ENCODE data around the gene ADISSP. TPM values are rescaled to one million over a fixed set of nuclear protein-coding genes. Genes with fewer than 3 reads are reported as not detected.

ADISSP gene
- 2.9 and 14.4 TPM in 2 replicates for total RNA-seq (2011; cell fraction: chromatin; rRNA removed; ENCODE audit: low replicate concordance)
- 19.0 and 21.1 TPM in 2 replicates for total RNA-seq (2011; cell fraction: nucleolus; rRNA removed)
- total RNA-seq (2011; cell fraction: nucleoplasm; rRNA removed), result 11.5 and 13.1 TPM in 2 replicates
- 65.7 and 101 TPM in 2 replicates for total RNA-seq (2014; rRNA removed)
- total RNA-seq (2014; rRNA removed; fragmentation: Illumina TruSeq; extraction: Trizol), result 12.2 and 16.3 TPM in 2 replicates
- 34.5 and 35.8 TPM in 2 replicates for total RNA-seq (2015; rRNA removed; fragmentation: Illumina TruSeq; extraction: Trizol)
- 70.6 and 79.9 TPM in 2 replicates for total RNA-seq (2021)
- polyA plus RNA-seq (2011; rRNA removed), result 22.8 and 42.8 TPM in 2 replicates
- 58.3 and 121 TPM in 2 replicates for polyA plus RNA-seq (2011; cell fraction: cytosol; rRNA removed)
- polyA plus RNA-seq (2011; cell fraction: nucleus; rRNA removed), result 36.6 TPM in 2 replicates
- polyA plus RNA-seq (2012), result 27.7 and 47.5 TPM in 2 replicates
- 23.4 and 63.9 TPM in 2 replicates for polyA plus RNA-seq (2014; fragmentation: Illumina TruSeq; extraction: Trizol)
- 1 to 10 TPM; 1.4 to 4.9 TPM for polyA plus RNA-seq (2014; fragmentation: Nextera tagmentation; extraction: Ambion mirVana)
- 37.2 and 53.4 TPM in 2 replicates for polyA plus RNA-seq (2014; rRNA removed)
- polyA minus RNA-seq (2011; rRNA and poly(A)+ RNA removed), result 11.5 and 16.8 TPM in 2 replicates
- polyA minus RNA-seq (2011; cell fraction: cytosol; rRNA and poly(A)+ RNA removed), result 37.8 and 38.8 TPM in 2 replicates
- polyA minus RNA-seq (2011; cell fraction: nucleus; rRNA and poly(A)+ RNA removed), result 6.7 and 13.6 TPM in 2 replicates
- percentile 61 among the genes with signal in this experiment for Bru-seq, nascent RNA
- percentile 54 among the genes with signal in this experiment for BruChase-seq, experiment 1, labeled RNA remaining after a 2-hour chase
- BruChase-seq, experiment 2, labeled RNA remaining after a 6-hour chase, result percentile 51 among the genes with signal in this experiment
- long read RNA-seq, experiment 1, transcript C20orf27-202 (6 exons, 1,886 nt), result major isoform, 120 of 200 reads
- long read RNA-seq, experiment 1, partial matches to known transcripts, result 70 of 200 reads
- long read RNA-seq, experiment 1, other reads (novel, unspliced or antisense), result 5 of 200 reads
- long read RNA-seq, experiment 2, transcript C20orf27-202 (6 exons, 1,886 nt), result major isoform, 113 of 152 reads
- long read RNA-seq, experiment 2, partial matches to known transcripts, result 26 of 152 reads
- long read RNA-seq, experiment 2, other reads (novel, unspliced or antisense), result 9 of 152 reads
- long read RNA-seq, experiment 3, transcript C20orf27-202 (6 exons, 1,886 nt), result major isoform, 135 of 151 reads
- long read RNA-seq, experiment 3, partial matches to known transcripts, result 5 of 151 reads
- long read RNA-seq, experiment 3, other reads (novel, unspliced or antisense), result 8 of 151 reads

GRCh38 chr20:3767427-3768341, at the start of gene ADISSP:
TSS of gene ADISSP (minus strand) at chr20:3767753. CDS start at chr20:3760100, 7,653 bp downstream.
- H3K9me3 ChIP-seq (replicated peaks; ENCODE audit: control insufficient read depth, insufficient read depth, low read depth, low read length), result no peaks in the 10 kb centered on the region
- in situ Hi-C loops (cut with MboI), result no loop called here
- peaks cover 9 to 42% of the 10 kb centered on the region in 2 experiments; a peak in 3 of 5 replicates for H3K4me1 ChIP-seq (replicated peaks in 1 of 2; ENCODE audit: control insufficient read depth in 2 of 2, insufficient read depth in 2 of 2, low read length in 2 of 2)
- peak within 1 kb of the TSS; percentile 60 to 88 for H3K9ac ChIP-seq (ENCODE audit: insufficient read depth in 1 of 2, low read depth in 2 of 2, low read length in 2 of 2)
- ATAC-seq (peak; percentile 97), FAIRE-seq (peak; percentile 96), DNase-seq (ENCODE audit: extremely low read depth in 1 of 4, low spot score in 3 of 4) (peak; percentile 96 to 98 (median 98))
- peak within 1 kb of the TSS; percentile 60 for H3K4me3 ChIP-seq
- H3K27me3 ChIP-seq (ENCODE audit: control insufficient read depth in 2 of 2, insufficient read depth in 2 of 2, low read length in 2 of 2), result no peaks in the 10 kb centered on the region
- CTCF ChIA-PET (ENCODE audit: low intra/inter-chr PET ratio), result interaction anchor here (1.1 kb wide), 1 partner anchor 52 kb away, joined by 3 read pairs; no protein-coding TSS in a partner anchor
- no TSS peak for BruUV-seq (replicated peaks)
- H3K27ac ChIP-seq (ENCODE audit: extremely low read depth, low read depth, low read length), result peak within 1 kb of the TSS; percentile 76
- intact Hi-C loops (cut with micrococcal nuclease), result no loop called here
- peak within 1 kb of the TSS; percentile 81 for H3K4me2 ChIP-seq (ENCODE audit: insufficient read depth, low read length)
- peaks cover 11% of the 10 kb centered on the region; the same call in 2 of the 3 replicates for H3K36me3 ChIP-seq (ENCODE audit: control insufficient read depth, insufficient read depth, low read length)
- H3K9me1 ChIP-seq (ENCODE audit: control insufficient read depth, insufficient read depth, low read length), result no peaks in the 10 kb centered on the region
- WGBS (ENCODE audit: insufficient coverage, low coverage, missing lambda C conversion rate), result 2% methylated on average over 17 of the region's 80 CpGs
- peaks cover 27% of the 10 kb centered on the region for H3K79me2 ChIP-seq (ENCODE audit: control insufficient read depth, insufficient read depth, low read length)
- POLR2A ChIA-PET, result interaction anchor here (0.7 to 1.1 kb wide), 7 partner anchors 8 to 51 kb away, joined by 3 to 5 read pairs (median 3); partner anchors contain the start of gene SPEF1
- no peaks in the 10 kb centered on the region for H4K20me1 ChIP-seq (replicated peaks; ENCODE audit: control insufficient read depth, insufficient read depth, low read length)
- peak within 1 kb of the TSS; percentile 89 for H2AFZ ChIP-seq (ENCODE audit: low read depth, low read length)
- TF ChIP-seq ZNF408 (CRISPR knock-in tag; IDR thresholded peaks at IDR 0.05; ENCODE audit: low read depth), result no peak
- TF ChIP-seq L3MBTL2 (IDR thresholded peaks at IDR 0.05), result peak; percentile 94
- no peak for TF ChIP-seq HNRNPUL1 (IDR thresholded peaks at IDR 0.05; ENCODE audit: low read length)
- TF ChIP-seq USF1 (CRISPR knock-in tag; IDR thresholded peaks at IDR 0.05), result peak; percentile 97
- TF ChIP-seq LCOR (CRISPR knock-in tag; IDR thresholded peaks at IDR 0.05), result no peak; the same call in 1 of the 2 replicates
- TF ChIP-seq TFE3 (CRISPR knock-in tag; IDR thresholded peaks at IDR 0.05), result peak; percentile 89
- no peak for TF ChIP-seq ARHGAP35 (IDR thresholded peaks at IDR 0.05; ENCODE audit: partially characterized antibody)
- no peak for TF ChIP-seq CBX8 (IDR thresholded peaks at IDR 0.05; ENCODE audit: borderline replicate concordance, extremely low read depth, low read depth, low read length, poor library complexity, severe bottlenecking)
- no peak; a peak in 1 of 4 replicates for TF ChIP-seq KDM1A (IDR thresholded peaks at IDR 0.05)
- peak in 1 of 2 experiments; percentile 34; a peak in 1 of 4 replicates for TF ChIP-seq NONO (IDR thresholded peaks at IDR 0.05; ENCODE audit: low read depth in 2 of 2, low read length in 1 of 2)
- no peak for TF ChIP-seq COPS2 (conservative IDR thresholded peaks at IDR 0.05)
- TF ChIP-seq ETV6 (IDR thresholded peaks at IDR 0.05; ENCODE audit: borderline replicate concordance in 1 of 2, low read depth in 2 of 2, low read length in 1 of 2), result no peak
- TF ChIP-seq ETV6 (CRISPR knock-in tag; IDR thresholded peaks at IDR 0.05; ENCODE audit: borderline replicate concordance), result no peak

Data from K562 (cell line).